BJ (cell line): ENCODE measurements around the gene DNASE1L1. TPM values are rescaled to one million over a fixed set of nuclear protein-coding genes. Genes with fewer than 3 reads are reported as not detected.

Experiments used
- CTCF ChIA-PET: fragments of 350-600 bp; formaldehyde crosslinking; extraction: SDS; loops from one replicate; lab custom pipeline; 2021; ENCODE audit warnings: antibody characterized with exemption, inconsistent platforms; lab: Yijun Ruan, JAX
- POLR2A ChIA-PET: fragments of 300-600 bp; sonication (Branson Sonifier 250); formaldehyde crosslinking; extraction: SDS; loops from one replicate; lab custom pipeline; 2021; ENCODE audit warnings: antibody characterized with exemption; lab: Charles Lee
- DNase-seq: peaks from one replicate; pipeline ENCODE4 v3.0.0-alpha.2; 2011; ENCODE audit warnings: low read depth
- H3K27me3 ChIP-seq: 2 replicates; pipeline ENCODE4 v1.6.0; 2011; ENCODE audit warnings: low read length; ENCODE audit not compliant: control insufficient read depth, insufficient read depth
- H3K36me3 ChIP-seq: 2 replicates; pipeline ENCODE4 v1.5.1; 2011; ENCODE audit warnings: low read length; ENCODE audit not compliant: control insufficient read depth, insufficient read depth
- H3K4me3 ChIP-seq: 2 replicates; pipeline ENCODE4 v1.5.1; 2011; ENCODE audit warnings: low read depth, mild to moderate bottlenecking, control low read depth, low read length
- polyA plus RNA-seq: library from polyadenylated mRNA; depleted of rRNA; stranded (reverse); fragments of >200 nt; gene quantifications from 2 replicates; pipeline ENCODE4 v1.2.3, GENCODE V29; 2011
- TF ChIP-seq, protein P1 (sequence below): IDR thresholded peaks from 2 replicates; pipeline ENCODE4 v1.5.1; 2011; ENCODE audit warnings: low read depth, mild to moderate bottlenecking, control low read depth, inconsistent platforms, low read length, moderate library complexity; ENCODE audit not compliant: insufficient read depth

DNASE1L1 gene
- polyA plus RNA-seq, 1 experiment, result 63.5 TPM

DNA sequence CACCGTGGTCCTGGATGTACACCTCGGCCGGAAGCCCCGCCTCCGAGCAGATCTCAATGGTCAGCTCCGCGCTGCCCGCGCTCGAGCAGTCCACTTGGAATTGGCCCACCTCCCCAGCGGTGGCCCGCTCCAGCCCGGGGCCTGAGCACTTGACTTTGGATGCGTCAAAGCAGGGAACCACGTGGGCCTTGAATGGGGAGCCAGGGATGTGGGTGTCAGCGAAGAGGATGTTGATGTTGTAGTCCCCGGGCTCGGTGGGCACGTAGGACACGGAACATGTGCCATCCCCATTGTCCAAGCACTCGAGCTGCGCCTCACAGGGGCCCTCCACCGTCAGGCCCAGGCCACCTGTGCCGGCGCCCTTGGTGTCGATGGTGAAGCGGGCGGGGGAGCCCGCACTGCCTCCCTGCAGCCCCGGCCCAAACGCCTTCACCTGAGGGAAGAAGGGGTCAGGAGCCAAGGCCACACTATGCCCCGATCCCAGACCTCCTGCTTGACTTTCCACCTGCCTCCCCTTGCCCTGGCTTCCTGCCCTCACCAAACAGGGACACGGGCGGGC is 48.8 kb downstream of the DNASE1L1 start:
- peaks cover 76% of the 10 kb centered on the region for H3K36me3 ChIP-seq
- ChIA-PET CTCF (no interaction called here), POLR2A (no interaction called here)
- no peak overlapping the region for H3K4me3 ChIP-seq
- no peaks in the 10 kb centered on the region for H3K27me3 ChIP-seq
- no peak for DNase-seq
- TF ChIP-seq, protein P1, sequence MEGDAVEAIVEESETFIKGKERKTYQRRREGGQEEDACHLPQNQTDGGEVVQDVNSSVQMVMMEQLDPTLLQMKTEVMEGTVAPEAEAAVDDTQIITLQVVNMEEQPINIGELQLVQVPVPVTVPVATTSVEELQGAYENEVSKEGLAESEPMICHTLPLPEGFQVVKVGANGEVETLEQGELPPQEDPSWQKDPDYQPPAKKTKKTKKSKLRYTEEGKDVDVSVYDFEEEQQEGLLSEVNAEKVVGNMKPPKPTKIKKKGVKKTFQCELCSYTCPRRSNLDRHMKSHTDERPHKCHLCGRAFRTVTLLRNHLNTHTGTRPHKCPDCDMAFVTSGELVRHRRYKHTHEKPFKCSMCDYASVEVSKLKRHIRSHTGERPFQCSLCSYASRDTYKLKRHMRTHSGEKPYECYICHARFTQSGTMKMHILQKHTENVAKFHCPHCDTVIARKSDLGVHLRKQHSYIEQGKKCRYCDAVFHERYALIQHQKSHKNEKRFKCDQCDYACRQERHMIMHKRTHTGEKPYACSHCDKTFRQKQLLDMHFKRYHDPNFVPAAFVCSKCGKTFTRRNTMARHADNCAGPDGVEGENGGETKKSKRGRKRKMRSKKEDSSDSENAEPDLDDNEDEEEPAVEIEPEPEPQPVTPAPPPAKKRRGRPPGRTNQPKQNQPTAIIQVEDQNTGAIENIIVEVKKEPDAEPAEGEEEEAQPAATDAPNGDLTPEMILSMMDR, result no peak

DNA sequence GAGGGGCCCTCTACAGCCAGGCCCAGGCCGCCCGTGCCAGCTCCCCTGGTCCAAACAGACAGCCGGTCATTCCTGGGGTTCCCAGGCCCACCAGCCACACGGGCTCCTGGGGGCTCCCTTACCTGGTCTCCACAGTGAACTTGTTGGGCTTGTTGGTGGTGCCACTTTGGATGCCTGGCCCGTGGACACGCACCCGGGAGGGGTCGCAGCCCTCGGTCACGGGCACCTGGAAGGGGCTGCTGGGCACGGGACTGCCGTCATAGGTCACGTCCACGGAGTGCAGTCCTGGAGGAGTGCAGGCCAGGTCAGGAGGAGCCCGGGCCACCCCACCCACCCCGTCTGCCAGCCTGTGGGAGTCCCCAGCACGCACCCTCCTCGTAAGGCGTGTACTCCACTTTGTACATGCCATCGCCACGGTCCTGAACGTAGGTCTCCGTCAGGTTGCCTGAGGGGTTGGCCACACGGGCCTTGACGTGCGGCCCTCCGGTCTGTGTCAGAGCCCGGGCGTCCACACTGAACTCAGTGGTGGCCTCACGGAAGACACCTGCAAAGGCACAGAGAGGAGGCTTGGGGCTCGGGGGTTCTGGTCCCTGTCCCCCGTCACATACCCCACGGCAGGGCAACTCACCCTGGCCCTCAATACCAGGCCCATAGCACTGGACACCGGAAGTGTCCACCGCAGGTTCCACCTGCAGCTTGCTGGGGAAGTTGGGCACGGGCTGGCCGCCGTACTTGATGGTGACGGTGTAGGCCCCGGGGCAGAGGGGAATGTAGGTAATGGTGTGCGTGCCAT is 49.5 kb downstream of the DNASE1L1 start:
- H3K36me3 ChIP-seq, result peaks cover 74% of the 10 kb centered on the region
- no peak overlapping the region for H3K4me3 ChIP-seq
- ChIA-PET POLR2A (no interaction called here), CTCF (no interaction called here)
- TF ChIP-seq, protein P1, result no peak
- DNase-seq, result no peak
- H3K27me3 ChIP-seq, result no peaks in the 10 kb centered on the region

DNA sequence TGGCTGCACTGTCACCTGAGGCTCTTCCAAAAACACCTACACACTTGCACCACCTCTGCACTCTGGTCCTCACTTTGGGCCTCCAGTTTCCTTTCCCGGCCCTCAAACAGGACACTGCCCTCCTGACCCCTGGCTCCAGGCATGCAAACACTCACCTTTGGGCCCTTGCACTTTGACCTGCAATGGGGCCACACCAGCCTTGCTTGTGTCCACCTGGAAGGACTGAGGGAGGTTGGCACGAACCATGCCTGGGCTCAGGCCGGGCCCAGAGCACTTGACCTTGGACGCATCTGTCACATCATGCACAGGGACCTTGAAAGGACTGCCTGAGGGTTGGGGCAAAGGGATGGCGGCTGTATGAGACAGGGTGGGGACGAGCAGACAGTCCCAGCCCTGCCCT is 50.2 kb downstream of the DNASE1L1 start:
- ChIA-PET CTCF (no interaction called here), POLR2A (no interaction called here)
- no peak overlapping the region for H3K4me3 ChIP-seq
- no peaks in the 10 kb centered on the region for H3K27me3 ChIP-seq
- DNase-seq, result no peak
- peaks cover 75% of the 10 kb centered on the region for H3K36me3 ChIP-seq
- TF ChIP-seq, protein P1, result no peak

DNA sequence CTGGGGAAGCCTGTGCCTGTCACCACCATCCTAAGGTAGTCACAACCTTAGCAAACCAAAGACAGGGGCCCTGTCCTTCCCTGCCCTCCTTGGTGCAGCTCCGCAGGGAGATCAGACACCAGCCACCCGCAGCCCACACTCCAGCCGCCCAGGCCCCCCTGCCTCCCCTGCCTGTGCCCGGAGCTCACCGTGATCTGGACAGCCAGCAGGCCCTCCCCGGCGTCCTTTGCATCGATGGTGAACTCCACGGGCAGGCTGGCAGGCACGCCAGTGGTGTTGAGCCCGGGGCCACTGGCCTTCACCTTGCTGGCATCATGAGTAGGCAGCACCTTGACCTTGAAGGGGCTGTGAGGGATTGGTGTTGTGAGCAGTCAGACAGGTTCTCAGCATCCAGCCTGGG is 51.0 kb downstream of the DNASE1L1 start:
- Histone ChIP-seq H3K27me3 (no peaks in the 10 kb centered on the region), H3K36me3 (peaks cover 80% of the 10 kb centered on the region), H3K4me3 (no peak overlapping the region)
- TF ChIP-seq, protein P1, result no peak
- POLR2A ChIA-PET, result no interaction called here
- no peak for DNase-seq
- CTCF ChIA-PET, result no interaction called here

DNA sequence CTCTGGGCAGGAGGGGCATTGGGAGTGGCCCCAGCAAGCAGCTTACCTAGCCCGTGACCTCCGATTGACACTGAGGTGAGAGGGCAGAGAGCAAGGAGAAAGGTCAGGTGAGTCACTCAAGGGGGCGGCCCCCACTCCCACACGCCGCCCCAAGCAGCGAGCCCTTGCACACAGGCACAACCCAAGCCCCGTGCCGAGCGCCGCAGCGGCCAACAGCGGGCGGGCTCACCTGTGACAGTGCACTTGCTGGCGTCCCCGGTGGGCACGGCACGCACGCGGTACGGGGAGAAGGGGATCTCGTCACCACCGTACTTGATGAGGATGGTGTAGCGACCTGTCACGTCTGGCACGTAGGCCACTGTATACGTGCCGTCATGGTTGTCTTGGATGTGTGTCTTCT is 51.8 kb downstream of the DNASE1L1 start:
- no peaks in the 10 kb centered on the region for H3K27me3 ChIP-seq
- H3K4me3 ChIP-seq, result no peak overlapping the region
- ChIA-PET POLR2A (no interaction called here), CTCF (no interaction called here)
- no peak for DNase-seq
- TF ChIP-seq, protein P1, result no peak
- H3K36me3 ChIP-seq, result peaks cover 80% of the 10 kb centered on the region
